Measurements from ENCODE around the gene LRBA.
"Not testable (repeated sequence)": the region's sequence is repeated elsewhere in the genome, so short reads cannot be mapped to it uniquely, and the experiment has no call there.

LRBA gene

GRCh38 chr4:151000747-151001429 lies 14.2 kb downstream of the LRBA start:
- Histone ChIP-seq H3K9me3 (ENCODE audit: control extremely low read depth in 1 of 5, control insufficient read depth in 4 of 5, insufficient read depth in 2 of 5, low read depth in 1 of 5, low read length in 4 of 5) (no peaks in the 10 kb centered on the region), H3K36me3 (ENCODE audit: control insufficient read depth in 4 of 4, insufficient read depth in 4 of 4, low read length in 3 of 4) (peaks cover 0 to 20% (median 5%) of the 10 kb centered on the region in 4 experiments), H3K27ac (ENCODE audit: insufficient read depth in 1 of 2, low read depth in 1 of 2, low read length in 2 of 2, poor library complexity in 1 of 2, severe bottlenecking in 2 of 2) (peak overlapping the region in 1 of 2 experiments; percentile 2), H3K4me1 (ENCODE audit: control extremely low read depth in 1 of 4, control insufficient read depth in 4 of 4, insufficient read depth in 4 of 4, low read length in 3 of 4) (peaks cover 2 to 27% (median 11%) of the 10 kb centered on the region in 4 experiments), H3K4me3 (ENCODE audit: control insufficient read depth in 1 of 7, extremely low read depth in 1 of 7, insufficient read depth in 4 of 7, low read depth in 2 of 7, low read length in 6 of 7) (no peak overlapping the region), H3K27me3 (replicated peaks in 2 of 5; ENCODE audit: control insufficient read depth in 4 of 5, insufficient read depth in 5 of 5, low read length in 4 of 5) (no peaks in the 10 kb centered on the region)
- DNase-seq = no peak
- CTCF ChIA-PET = interaction anchor here (0.6 kb wide), 1 partner anchor 20 kb away, joined by 3 read pairs; no protein-coding TSS in a partner anchor
- POLR2A ChIA-PET = no interaction called here
- WGBS (ENCODE audit: insufficient coverage) = 100% methylated on average over 7 of the region's 7 CpGs

GRCh38 chr4:150999086-150999485 lies 16.0 kb downstream of the LRBA start:
- ChIA-PET CTCF (interaction anchor here (0.9 to 1.1 kb wide), 2 partner anchors 14 to 34 kb away, joined by 3 read pairs; no protein-coding TSS in a partner anchor), POLR2A (no interaction called here)
- DNase-seq = peak; percentile 42 to 79 (median 69)
- Histone ChIP-seq H3K9me3 (ENCODE audit: control extremely low read depth in 1 of 5, control insufficient read depth in 4 of 5, insufficient read depth in 2 of 5, low read depth in 1 of 5, low read length in 4 of 5) (peaks cover 0 to 1% (median 0%) of the 10 kb centered on the region in 5 experiments), H3K27me3 (replicated peaks in 2 of 5; ENCODE audit: control insufficient read depth in 4 of 5, insufficient read depth in 5 of 5, low read length in 4 of 5) (no peaks in the 10 kb centered on the region), H3K36me3 (ENCODE audit: control insufficient read depth in 4 of 4, insufficient read depth in 4 of 4, low read length in 3 of 4) (peaks cover 0 to 16% (median 6%) of the 10 kb centered on the region in 4 experiments), H3K4me3 (ENCODE audit: control insufficient read depth in 1 of 7, extremely low read depth in 1 of 7, insufficient read depth in 4 of 7, low read depth in 2 of 7, low read length in 6 of 7) (peak overlapping the region in 3 of 7 experiments; percentile 25 to 48 (median 28)), H3K4me1 (ENCODE audit: control extremely low read depth in 1 of 4, control insufficient read depth in 4 of 4, insufficient read depth in 4 of 4, low read length in 3 of 4) (peaks cover 2 to 25% (median 11%) of the 10 kb centered on the region in 4 experiments), H3K27ac (ENCODE audit: insufficient read depth in 1 of 2, low read depth in 1 of 2, low read length in 2 of 2, poor library complexity in 1 of 2, severe bottlenecking in 2 of 2) (peak overlapping the region in 1 of 2 experiments; percentile 54)
- no CpG with 5 or more reads among the region's 1 CpG for WGBS (ENCODE audit: insufficient coverage)

- no peak for DNase-seq
- POLR2A ChIA-PET = interaction anchor here (0.6 kb wide), 1 partner anchor 520 kb away, joined by 3 read pairs; no protein-coding TSS in a partner anchor
- Histone ChIP-seq H3K36me3 (ENCODE audit: control insufficient read depth in 4 of 4, insufficient read depth in 4 of 4, low read length in 3 of 4) (peaks cover 0 to 7% (median 4%) of the 10 kb centered on the region in 4 experiments), H3K9me3 (ENCODE audit: control extremely low read depth in 1 of 5, control insufficient read depth in 4 of 5, insufficient read depth in 2 of 5, low read depth in 1 of 5, low read length in 4 of 5) (peaks cover 0 to 3% (median 0%) of the 10 kb centered on the region in 5 experiments), H3K27ac (ENCODE audit: insufficient read depth in 1 of 2, low read depth in 1 of 2, low read length in 2 of 2, poor library complexity in 1 of 2, severe bottlenecking in 2 of 2) (no peak overlapping the region), H3K4me1 (ENCODE audit: control extremely low read depth in 1 of 4, control insufficient read depth in 4 of 4, insufficient read depth in 4 of 4, low read length in 3 of 4) (peaks cover 2 to 25% (median 11%) of the 10 kb centered on the region in 4 experiments), H3K27me3 (replicated peaks in 2 of 5; ENCODE audit: control insufficient read depth in 4 of 5, insufficient read depth in 5 of 5, low read length in 4 of 5) (no peaks in the 10 kb centered on the region), H3K4me3 (ENCODE audit: control insufficient read depth in 1 of 7, extremely low read depth in 1 of 7, insufficient read depth in 4 of 7, low read depth in 2 of 7, low read length in 6 of 7) (no peak overlapping the region)
- CTCF ChIA-PET = interaction anchor here (0.6 kb wide), 1 partner anchor 392 kb away, joined by 3 read pairs; no protein-coding TSS in a partner anchor
Measured at GRCh38 chr4:150997141-150997540, 17.9 kb downstream of the LRBA start.

GRCh38 chr4:150994721-150995120 lies 20.4 kb downstream of the LRBA start:
- Histone ChIP-seq H3K27me3 (replicated peaks in 2 of 5; ENCODE audit: control insufficient read depth in 4 of 5, insufficient read depth in 5 of 5, low read length in 4 of 5) (no peaks in the 10 kb centered on the region), H3K4me1 (ENCODE audit: control extremely low read depth in 1 of 4, control insufficient read depth in 4 of 4, insufficient read depth in 4 of 4, low read length in 3 of 4) (peaks cover 2 to 15% (median 4%) of the 10 kb centered on the region in 4 experiments), H3K27ac (ENCODE audit: insufficient read depth in 1 of 2, low read depth in 1 of 2, low read length in 2 of 2, poor library complexity in 1 of 2, severe bottlenecking in 2 of 2) (no peak overlapping the region), H3K9me3 (ENCODE audit: control extremely low read depth in 1 of 5, control insufficient read depth in 4 of 5, insufficient read depth in 2 of 5, low read depth in 1 of 5, low read length in 4 of 5) (peaks cover 0 to 6% (median 0%) of the 10 kb centered on the region in 5 experiments), H3K36me3 (ENCODE audit: control insufficient read depth in 4 of 4, insufficient read depth in 4 of 4, low read length in 3 of 4) (peaks cover 2 to 11% (median 7%) of the 10 kb centered on the region in 4 experiments), H3K4me3 (ENCODE audit: control insufficient read depth in 1 of 7, extremely low read depth in 1 of 7, insufficient read depth in 4 of 7, low read depth in 2 of 7, low read length in 6 of 7) (no peak overlapping the region)
- CTCF ChIA-PET = interaction anchor here (0.6 kb wide), 1 partner anchor 16 kb away, joined by 3 read pairs; no protein-coding TSS in a partner anchor
- no CpG with 5 or more reads among the region's 2 CpGs for WGBS (ENCODE audit: insufficient coverage)
- POLR2A ChIA-PET = no interaction called here
- no peak for DNase-seq

- H3K27me3 ChIP-seq (replicated peaks in 2 of 5; ENCODE audit: control insufficient read depth in 4 of 5, insufficient read depth in 5 of 5, low read length in 4 of 5); H3K4me1 ChIP-seq (ENCODE audit: control extremely low read depth in 1 of 4, control insufficient read depth in 4 of 4, insufficient read depth in 4 of 4, low read length in 3 of 4); POLR2A ChIA-PET; CTCF ChIA-PET; H3K27ac ChIP-seq (ENCODE audit: insufficient read depth in 1 of 2, low read depth in 1 of 2, low read length in 2 of 2, poor library complexity in 1 of 2, severe bottlenecking in 2 of 2); H3K4me3 ChIP-seq (ENCODE audit: control insufficient read depth in 1 of 7, extremely low read depth in 1 of 7, insufficient read depth in 4 of 7, low read depth in 2 of 7, low read length in 6 of 7); H3K9me3 ChIP-seq (ENCODE audit: control extremely low read depth in 1 of 5, control insufficient read depth in 4 of 5, insufficient read depth in 2 of 5, low read depth in 1 of 5, low read length in 4 of 5): not testable (repeated sequence)
- DNase-seq = peak in 2 of 3 donors; percentile 42 to 56
- no CpG with 5 or more reads among the region's 3 CpGs for WGBS (ENCODE audit: insufficient coverage)
- H3K36me3 ChIP-seq (ENCODE audit: control insufficient read depth in 4 of 4, insufficient read depth in 4 of 4, low read length in 3 of 4) = peaks cover 2 to 11% (median 7%) of the 10 kb centered on the region in 4 experiments
Measured at GRCh38 chr4:150993577-150993976, 21.5 kb downstream of the LRBA start.

- peaks cover 0 to 11% (median 1%) of the 10 kb centered on the region in 4 experiments for H3K4me1 ChIP-seq (ENCODE audit: control extremely low read depth in 1 of 4, control insufficient read depth in 4 of 4, insufficient read depth in 4 of 4, low read length in 3 of 4)
- peaks cover 0 to 6% (median 0%) of the 10 kb centered on the region in 5 experiments for H3K9me3 ChIP-seq (ENCODE audit: control extremely low read depth in 1 of 5, control insufficient read depth in 4 of 5, insufficient read depth in 2 of 5, low read depth in 1 of 5, low read length in 4 of 5)
- no peak for DNase-seq
- no CpG with 5 or more reads among the region's 2 CpGs for WGBS (ENCODE audit: insufficient coverage)
- H3K27me3 ChIP-seq (replicated peaks in 2 of 5; ENCODE audit: control insufficient read depth in 4 of 5, insufficient read depth in 5 of 5, low read length in 4 of 5) = no peaks in the 10 kb centered on the region
- H3K27ac ChIP-seq (ENCODE audit: insufficient read depth in 1 of 2, low read depth in 1 of 2, low read length in 2 of 2, poor library complexity in 1 of 2, severe bottlenecking in 2 of 2) = no peak overlapping the region
- H3K4me3 ChIP-seq (ENCODE audit: control insufficient read depth in 1 of 7, extremely low read depth in 1 of 7, insufficient read depth in 4 of 7, low read depth in 2 of 7, low read length in 6 of 7) = no peak overlapping the region
- peaks cover 2 to 11% (median 7%) of the 10 kb centered on the region in 4 experiments for H3K36me3 ChIP-seq (ENCODE audit: control insufficient read depth in 4 of 4, insufficient read depth in 4 of 4, low read length in 3 of 4)
- ChIA-PET POLR2A (interaction anchor here (0.5 to 0.7 kb wide), 2 partner anchors 109 to 515 kb away, joined by 3 to 6 read pairs; no protein-coding TSS in a partner anchor), CTCF (interaction anchor here (1.1 kb wide), 1 partner anchor 19 kb away, joined by 3 read pairs; no protein-coding TSS in a partner anchor)
Measured at GRCh38 chr4:150990993-150991392, 24.1 kb downstream of the LRBA start.

- H3K36me3 ChIP-seq (ENCODE audit: control insufficient read depth in 4 of 4, insufficient read depth in 4 of 4, low read length in 3 of 4) = peaks cover 2 to 11% (median 7%) of the 10 kb centered on the region in 4 experiments
- no peak overlapping the region for H3K27ac ChIP-seq (ENCODE audit: insufficient read depth in 1 of 2, low read depth in 1 of 2, low read length in 2 of 2, poor library complexity in 1 of 2, severe bottlenecking in 2 of 2)
- POLR2A ChIA-PET = interaction anchor here (0.7 kb wide), 1 partner anchor 110 kb away, joined by 3 read pairs; no protein-coding TSS in a partner anchor
- 100% methylated on average over 1 of the region's 3 CpGs for WGBS (ENCODE audit: insufficient coverage)
- H3K4me3 ChIP-seq (ENCODE audit: control insufficient read depth in 1 of 7, extremely low read depth in 1 of 7, insufficient read depth in 4 of 7, low read depth in 2 of 7, low read length in 6 of 7) = no peak overlapping the region
- CTCF ChIA-PET = interaction anchor here (1.1 kb wide), 1 partner anchor 19 kb away, joined by 3 read pairs; no protein-coding TSS in a partner anchor
- peaks cover 0 to 6% (median 0%) of the 10 kb centered on the region in 5 experiments for H3K9me3 ChIP-seq (ENCODE audit: control extremely low read depth in 1 of 5, control insufficient read depth in 4 of 5, insufficient read depth in 2 of 5, low read depth in 1 of 5, low read length in 4 of 5)
- H3K4me1 ChIP-seq (ENCODE audit: control extremely low read depth in 1 of 4, control insufficient read depth in 4 of 4, insufficient read depth in 4 of 4, low read length in 3 of 4) = peaks cover 0 to 11% (median 1%) of the 10 kb centered on the region in 4 experiments
- no peak for DNase-seq
- H3K27me3 ChIP-seq (replicated peaks in 2 of 5; ENCODE audit: control insufficient read depth in 4 of 5, insufficient read depth in 5 of 5, low read length in 4 of 5) = no peaks in the 10 kb centered on the region
Measured at GRCh38 chr4:150990250-150990649, 24.8 kb downstream of the LRBA start.

Measured in common myeloid progenitor, CD34-positive (primary cell).